B cell (primary cell): Measurements from ENCODE around the gene GRB10. TPM values are rescaled to one million over a fixed set of nuclear protein-coding genes. Genes with fewer than 3 reads are reported as not detected.

ENCODE experiments used
- ATAC-seq: fragments of 200-7000 bp; cut with Tn5 transposase; one replicate; pipeline ENCODE4 v1.10.0; 2021; ENCODE audit warnings: low read depth, mild to moderate bottlenecking, moderate number of reproducible peaks, moderate library complexity
- CTCF ChIA-PET: fragments of 350-600 bp; sonication (Branson Sonifier 250); formaldehyde crosslinking; loops from one replicate; lab custom pipeline; 2021; ENCODE audit warnings: antibody characterized with exemption, inconsistent platforms; lab: Charles Lee
- POLR2A ChIA-PET: fragments of 350-600 bp; sonication (Branson Sonifier 250); formaldehyde crosslinking; loops from one replicate; lab custom pipeline; 2021; ENCODE audit warnings: antibody characterized with exemption; lab: Charles Lee
- DNase-seq: peaks from one replicate; pipeline ENCODE4 v3.0.0; 2013
- H2AFZ ChIP-seq: 2 replicates; pipeline ENCODE4 v1.6.1; 2012; ENCODE audit warnings: mild to moderate bottlenecking, low read depth, low read length; ENCODE audit not compliant: insufficient read depth, poor library complexity, severe bottlenecking
- H3K27ac ChIP-seq, 2 donors: 1 replicate in 1 of 2; 2 replicates in 1 of 2; pipeline ENCODE4 v1.5.1; 2012 to 2013; ENCODE audit warnings: low read length in 2 of 2, mild to moderate bottlenecking in 2 of 2, moderate library complexity in 1 of 2
- H3K27me3 ChIP-seq, 4 experiments: fragments of 200-600 bp in 1 of 4; sonication (generic) in 1 of 4; replicated peaks in 1 of 4; 1 replicate in 2 of 4; 2 replicates in 2 of 4; pipeline versions ENCODE4 v1.6.1 to v1.7.0; 2013 to 2016; ENCODE audit warnings: low read length in 3 of 4, mild to moderate bottlenecking in 2 of 4, mixed read lengths in 1 of 4, moderate library complexity in 1 of 4; ENCODE audit not compliant: insufficient read depth in 4 of 4, control insufficient read depth in 3 of 4; ENCODE audit errors: control extremely low read depth in 1 of 4
- H3K36me3 ChIP-seq, 2 experiments: replicated peaks in 1 of 2; 1 replicate in 1 of 2; 2 replicates in 1 of 2; pipeline versions ENCODE4 v1.6.1 to v1.7.1; 2013; ENCODE audit warnings: low read length in 1 of 2; ENCODE audit not compliant: insufficient read depth in 2 of 2, control insufficient read depth in 1 of 2; ENCODE audit errors: control extremely low read depth in 1 of 2, extremely low read depth in 1 of 2
- H3K4me1 ChIP-seq, 2 donors: fragments of 200-600 bp in 1 of 2; sonication (generic) in 1 of 2; 1 replicate in 1 of 2; 2 replicates in 1 of 2; pipeline versions ENCODE4 v1.5.1 to v1.6.1; 2013 to 2017; ENCODE audit warnings: low read length in 2 of 2; ENCODE audit not compliant: control insufficient read depth in 2 of 2, insufficient read depth in 2 of 2
- H3K4me2 ChIP-seq: replicated peaks from 2 replicates; pipeline ENCODE3; 2012; ENCODE audit warnings: mild to moderate bottlenecking, low read depth, low read length; ENCODE audit not compliant: poor library complexity, severe bottlenecking
- H3K4me3 ChIP-seq, 5 experiments: fragments of 200-600 bp in 1 of 5; sonication (generic) in 1 of 5; 1 replicate in 3 of 5; 2 replicates in 2 of 5; pipeline versions ENCODE4 v1.5.1 to v1.7.0; 2011 to 2016; ENCODE audit warnings: low read length in 4 of 5, mild to moderate bottlenecking in 4 of 5, low read depth in 2 of 5, control low read depth in 1 of 5, moderate library complexity in 1 of 5; ENCODE audit not compliant: insufficient read depth in 1 of 5; ENCODE audit errors: control extremely low read depth in 1 of 5, extremely low read depth in 1 of 5
- H3K79me2 ChIP-seq: fragments of 200-600 bp; sonication (generic); one replicate; pipeline ENCODE4 v1.6.0; 2016; ENCODE audit warnings: low read length; ENCODE audit not compliant: control insufficient read depth, insufficient read depth
- H3K9ac ChIP-seq: fragments of 200-600 bp; sonication (generic); 2 replicates; pipeline ENCODE4 v1.6.1; 2017; ENCODE audit warnings: mild to moderate bottlenecking, low read length, moderate library complexity
- H3K9me3 ChIP-seq, 3 donors: one replicate each; pipeline versions ENCODE4 v1.6.1 to v1.7.1; 2013; ENCODE audit warnings: low read length in 2 of 3; ENCODE audit not compliant: control insufficient read depth in 2 of 3, insufficient read depth in 1 of 3; ENCODE audit errors: control extremely low read depth in 1 of 3
- H4K20me1 ChIP-seq: 2 replicates; pipeline ENCODE4 v1.6.0; 2012; ENCODE audit warnings: mild to moderate bottlenecking, low read length; ENCODE audit not compliant: insufficient read depth, control insufficient read depth, poor library complexity, severe bottlenecking
- H3K27ac Mint-ChIP-seq: one replicate; pipeline ENCODE4 v1.8.0; 2021; ENCODE audit warnings: mixed read lengths
- H3K27me3 Mint-ChIP-seq: one replicate; pipeline ENCODE4 v1.8.0; 2021; ENCODE audit warnings: mixed read lengths
- H3K4me1 Mint-ChIP-seq: one replicate; pipeline ENCODE4 v1.8.0; 2021; ENCODE audit warnings: mixed read lengths
- H3K4me3 Mint-ChIP-seq: one replicate; pipeline ENCODE4 v1.8.0; 2021; ENCODE audit warnings: mixed read lengths
- H3K9me3 Mint-ChIP-seq: one replicate; pipeline ENCODE4 v1.8.0; 2022; ENCODE audit warnings: mixed read lengths; ENCODE audit not compliant: insufficient read depth
- CTCF ChIP-seq: fragments of 200-600 bp; IDR thresholded peaks from one replicate; pipeline ENCODE4 v1.8.0; 2022; ENCODE audit warnings: antibody characterized with exemption, mild to moderate bottlenecking
- EZH2 ChIP-seq: IDR thresholded peaks from 2 replicates; pipeline ENCODE4 v1.6.1; 2012; ENCODE audit warnings: borderline replicate concordance, low read depth, mild to moderate bottlenecking, moderate library complexity, low read length; ENCODE audit not compliant: insufficient read depth, poor library complexity, severe bottlenecking
- WGBS: methylation state at CpG from one replicate; pipeline ENCODE4 v1.1.5; 2013; ENCODE audit warnings: missing lambda C conversion rate; ENCODE audit not compliant: insufficient coverage; 5-methylcytosine and 5-hydroxymethylcytosine counted together
- intact Hi-C: fragments of 100-400 bp; cut with micrococcal nuclease; formaldehyde crosslinking; loops from one replicate; pipeline ENCODE4 v1.10.0; 2022
- polyA plus RNA-seq: library from polyadenylated mRNA; depleted of rRNA; stranded (reverse); fragments of >200 nt; gene quantifications from 2 replicates; pipeline ENCODE4 v1.2.3, GENCODE V29; 2012
- total RNA-seq, 2 donors: library from RNA; stranded (reverse); fragments of 120-200 nt in 1 of 2; gene quantifications; 1 replicate in 1 of 2; 2 replicates in 1 of 2; pipeline versions ENCODE4 v1.2.3 to v1.2.4, GENCODE V29; 2013 to 2022

GRB10 gene
- total and polyA plus RNA-seq, 2 donors (not counting 1 experiment from before 2014, with no cell fraction given), result 0.04 TPM; not detected in 1

- no peaks in the 10 kb centered on the region for H3K9me3 ChIP-seq
- intact Hi-C loops, result no loop called here
- POLR2A ChIA-PET, result no interaction called here
Measured at GRCh38 chr7:50728184-50728583, 54.5 kb downstream of the GRB10 start.

DNA sequence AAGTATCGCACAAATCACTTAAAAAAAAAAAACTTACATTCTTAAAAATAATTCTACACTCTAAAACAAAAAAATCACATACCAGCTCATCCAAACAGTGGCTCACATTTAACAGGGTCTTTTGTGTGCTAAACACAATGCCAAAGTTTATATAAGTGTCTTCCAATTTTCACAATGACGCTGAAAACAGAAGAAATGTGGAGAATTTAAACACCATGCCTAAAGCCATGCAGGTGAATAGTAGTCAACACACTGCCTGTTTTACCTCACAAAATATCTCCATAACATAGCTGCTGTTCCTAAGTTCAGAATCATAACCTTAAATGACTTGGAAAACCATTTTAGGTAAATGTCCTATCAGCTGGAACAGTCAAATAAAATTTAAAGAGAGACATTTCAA, 55.0 kb downstream of the GRB10 start:
- no peaks in the 10 kb centered on the region for H3K36me3 ChIP-seq
- POLR2A ChIA-PET, result no interaction called here
- no peak for ATAC-seq
- WGBS, result 100% methylated on average over 1 of the region's 2 CpGs
- H4K20me1 ChIP-seq, result no peaks in the 10 kb centered on the region
- Mint-ChIP-seq H3K4me3 (no peak overlapping the region), H3K27me3 (peaks cover 11% of the 10 kb centered on the region), H3K4me1 (no peaks in the 10 kb centered on the region), H3K9me3 (no peaks in the 10 kb centered on the region), H3K27ac (no peak overlapping the region)
- H3K9me3 ChIP-seq, result no peaks in the 10 kb centered on the region
- H3K4me2 ChIP-seq, result no peak overlapping the region
- CTCF ChIA-PET, result no interaction called here
- intact Hi-C loops, result no loop called here
- H2AFZ ChIP-seq, result no peak overlapping the region
- no peaks in the 10 kb centered on the region for H3K79me2 ChIP-seq
- no peak for DNase-seq
- H3K27ac ChIP-seq, result no peak overlapping the region
- no peak overlapping the region for H3K4me3 ChIP-seq
- no peaks in the 10 kb centered on the region for H3K4me1 ChIP-seq
- H3K9ac ChIP-seq, result no peak overlapping the region
- H3K27me3 ChIP-seq, result no peaks in the 10 kb centered on the region
- no peak for TF ChIP-seq CTCF
- TF ChIP-seq EZH2, result no peak

More at GRCh38 chr7:50728184-50728583, 54.5 kb downstream of the GRB10 start:
- Mint-ChIP-seq H3K4me3 (no peak overlapping the region), H3K27ac (no peak overlapping the region), H3K27me3 (peaks cover 11% of the 10 kb centered on the region), H3K9me3 (no peaks in the 10 kb centered on the region), H3K4me1 (no peaks in the 10 kb centered on the region)
- H3K27me3 ChIP-seq, result no peaks in the 10 kb centered on the region
- no peaks in the 10 kb centered on the region for H3K79me2 ChIP-seq
- H3K27ac ChIP-seq, result no peak overlapping the region
- no peak for DNase-seq
- whole genome bisulfite sequencing, result 96% methylated on average over 2 of the region's 2 CpGs
- H3K36me3 ChIP-seq, result no peaks in the 10 kb centered on the region
- no peak overlapping the region for H3K9ac ChIP-seq
- no peak for TF ChIP-seq EZH2
- no peak for TF ChIP-seq CTCF
- CTCF ChIA-PET, result no interaction called here
- no peaks in the 10 kb centered on the region for H3K4me1 ChIP-seq
- no peak overlapping the region for H3K4me2 ChIP-seq
- H2AFZ ChIP-seq, result no peak overlapping the region
- H3K4me3 ChIP-seq, result no peak overlapping the region
- H4K20me1 ChIP-seq, result no peaks in the 10 kb centered on the region
- no peak for ATAC-seq
